ENCODE data around the gene IZUMO1.
A peak's percentile ranks its signal among the peaks of the same experiment; 100 is the strongest.

IZUMO1 gene

GRCh38 chr19:48757741-48758144 lies 11.0 kb upstream of the IZUMO1 start:
- DNase-seq, result no peak

DNA sequence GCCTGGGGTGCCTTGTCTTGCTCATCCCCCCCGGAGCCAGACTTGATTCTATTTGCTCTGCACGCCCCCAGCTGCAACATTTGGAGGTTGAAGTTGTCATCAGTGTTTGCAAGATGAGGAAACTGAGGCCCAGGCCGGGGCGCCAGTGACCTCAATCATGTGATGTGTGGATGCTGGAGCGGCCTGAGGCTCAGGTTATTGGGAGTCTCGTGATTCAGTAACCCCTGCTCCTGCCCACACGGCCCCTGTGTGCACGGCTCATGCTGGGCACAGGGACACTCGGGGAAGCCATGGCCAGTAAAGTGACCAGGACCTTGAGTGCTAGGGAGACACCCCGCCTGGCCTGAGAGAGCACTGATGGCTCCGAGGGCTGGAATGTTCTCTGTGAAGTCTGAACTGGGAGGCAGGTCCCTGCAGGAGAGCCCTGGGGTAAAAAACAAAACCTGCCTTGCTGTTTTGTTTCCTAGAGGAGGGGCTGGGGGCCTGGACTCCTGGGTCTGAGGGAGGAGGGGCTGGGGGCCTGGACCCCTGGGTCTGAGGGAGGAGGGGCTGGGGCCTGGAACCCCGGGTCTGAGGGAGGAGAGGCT lies 10.5 kb upstream of the IZUMO1 start:
- DNase-seq, result no peak

- DNase-seq, result no peak
Measured at GRCh38 chr19:48756686-48757085, 10.0 kb upstream of the IZUMO1 start.

GRCh38 chr19:48756212-48756611 lies 9.5 kb upstream of the IZUMO1 start:
- no peak for DNase-seq

- DNase-seq, result no peak
Measured at GRCh38 chr19:48755787-48756186, 9.1 kb upstream of the IZUMO1 start.

GRCh38 chr19:48755084-48755641 lies 8.5 kb upstream of the IZUMO1 start, which contains the start of gene FGF21:
Gene FGF21, plus strand, starts transcription at chr19:48755524. Its CDS starts 713 bp downstream, at chr19:48756237.
- DNase-seq, result no peak

- no peak for DNase-seq
Measured at GRCh38 chr19:48752496-48753365, 6.0 kb upstream of the IZUMO1 start, which contains the start of gene FUT1. Gene FUT1, minus strand, starts transcription at chr19:48752641. Its CDS starts 1,360 bp downstream, at chr19:48751281.

DNA sequence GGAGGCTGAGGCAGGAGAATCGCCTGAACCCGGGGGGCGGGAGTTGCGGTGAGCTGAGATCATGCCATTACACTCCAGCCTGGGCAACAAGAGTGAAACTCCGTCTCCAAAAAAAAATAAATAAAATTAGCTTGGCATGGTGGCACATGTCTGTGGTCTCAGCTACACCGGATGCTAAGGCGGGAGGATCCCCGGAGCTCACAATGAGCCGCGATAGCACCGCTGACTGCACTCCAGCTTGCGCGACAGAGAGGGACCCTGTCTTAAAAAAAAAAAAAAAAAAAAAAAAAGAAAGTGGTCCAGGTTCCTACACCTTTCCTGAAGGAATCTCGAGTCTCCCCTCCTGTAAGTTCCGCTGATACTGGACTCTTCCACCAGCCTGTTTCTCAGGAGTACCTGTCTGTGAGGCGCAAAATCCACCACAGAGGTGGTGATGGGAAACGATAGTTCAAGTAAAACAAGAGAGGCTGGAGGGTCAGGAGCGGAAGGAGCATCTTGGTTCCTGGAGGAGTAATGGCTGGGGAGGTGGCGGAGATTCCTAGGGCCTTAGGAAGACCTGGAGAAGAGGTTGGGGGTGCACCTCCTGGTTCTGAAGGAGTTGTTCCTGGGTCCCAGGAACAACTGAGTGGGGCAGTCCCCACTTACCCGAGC lies 5.3 kb upstream of the IZUMO1 start:
- no peak for DNase-seq

DNA sequence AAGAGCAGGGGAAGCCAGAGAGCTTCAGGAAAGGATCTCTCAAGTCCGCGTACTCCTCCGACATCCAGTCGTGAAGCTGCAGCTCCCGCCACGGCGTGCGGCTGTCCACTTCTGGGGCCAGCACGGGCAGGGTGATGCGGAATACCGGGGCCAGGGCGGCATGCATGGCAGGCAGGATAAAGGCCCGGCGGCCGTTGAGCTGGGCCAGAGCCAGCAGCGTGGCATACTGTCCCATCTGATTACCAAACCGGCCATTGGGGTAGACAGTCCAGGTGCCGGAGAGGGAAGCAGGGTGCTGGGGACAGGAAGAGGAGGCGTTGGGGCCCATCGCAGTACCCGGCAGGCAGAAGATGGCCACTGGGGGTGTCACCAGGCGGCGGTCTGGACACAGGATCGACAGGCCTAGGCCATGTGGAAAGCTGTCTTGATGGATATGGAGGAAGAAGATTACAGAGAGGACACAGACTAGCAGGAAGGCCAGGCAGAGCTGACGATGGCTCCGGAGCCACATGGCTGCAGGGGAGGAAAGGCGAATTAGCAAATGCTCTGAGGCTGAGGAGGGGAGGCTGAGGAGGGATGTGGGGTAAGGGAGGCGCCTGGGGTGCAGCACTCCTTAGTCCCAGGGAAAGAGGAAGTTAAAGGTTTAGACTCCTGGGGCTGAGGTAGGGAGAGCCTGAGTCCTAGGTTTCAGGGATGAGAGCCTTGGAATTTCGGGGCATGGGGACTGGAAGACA lies 4.2 kb upstream of the IZUMO1 start:
- no peak for DNase-seq

DNA sequence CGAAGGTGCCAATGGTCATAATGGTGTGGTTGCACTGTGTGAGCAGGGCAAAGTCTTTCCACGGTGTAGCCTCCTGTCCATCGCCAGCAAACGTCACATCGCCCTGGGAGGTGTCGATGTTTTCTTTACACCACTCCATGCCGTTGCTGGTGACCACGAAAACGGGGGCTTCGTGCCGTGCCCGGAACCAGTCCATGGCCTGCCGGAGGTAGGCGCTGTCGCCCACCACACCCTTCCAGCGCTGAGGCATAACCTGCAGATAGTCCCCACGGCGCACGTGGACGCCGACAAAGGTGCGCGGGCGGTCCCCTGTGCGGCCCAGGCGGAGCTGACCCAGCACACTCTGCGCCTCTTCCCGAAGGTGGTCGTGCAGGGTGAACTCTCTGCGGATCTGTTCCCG lies 3.6 kb upstream of the IZUMO1 start:
- DNase-seq, result no peak

DNA sequence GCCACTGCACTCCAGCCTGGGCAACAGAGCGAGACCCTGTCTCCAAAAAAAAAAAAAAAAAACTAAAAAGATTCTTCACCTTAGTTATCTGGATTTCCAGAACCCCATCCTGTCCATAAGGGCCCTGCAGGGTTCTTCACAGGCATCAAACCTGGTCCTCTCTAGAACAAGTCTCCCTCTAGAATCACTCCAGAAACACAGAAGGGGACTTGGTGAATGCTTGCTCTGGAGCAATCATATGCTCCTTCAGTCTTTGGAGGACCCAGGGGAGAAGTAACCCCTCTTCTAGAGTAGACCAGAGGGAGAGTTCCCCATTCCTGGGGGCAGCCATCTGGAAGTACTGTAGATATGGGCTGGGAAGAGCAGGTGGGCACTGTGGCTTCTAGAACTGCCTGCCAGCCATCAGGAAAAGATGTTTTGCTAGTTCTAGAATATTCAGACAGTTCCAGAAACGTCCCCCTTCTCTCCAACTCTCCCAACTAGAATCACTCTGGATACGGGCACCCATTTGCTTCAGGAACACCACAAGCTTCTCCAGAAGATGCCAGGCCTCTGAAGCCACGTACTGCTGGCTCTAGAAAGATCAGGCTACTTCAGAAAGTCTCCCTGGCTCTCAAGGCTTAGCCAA lies 3.0 kb upstream of the IZUMO1 start:
- no peak for DNase-seq

DNA sequence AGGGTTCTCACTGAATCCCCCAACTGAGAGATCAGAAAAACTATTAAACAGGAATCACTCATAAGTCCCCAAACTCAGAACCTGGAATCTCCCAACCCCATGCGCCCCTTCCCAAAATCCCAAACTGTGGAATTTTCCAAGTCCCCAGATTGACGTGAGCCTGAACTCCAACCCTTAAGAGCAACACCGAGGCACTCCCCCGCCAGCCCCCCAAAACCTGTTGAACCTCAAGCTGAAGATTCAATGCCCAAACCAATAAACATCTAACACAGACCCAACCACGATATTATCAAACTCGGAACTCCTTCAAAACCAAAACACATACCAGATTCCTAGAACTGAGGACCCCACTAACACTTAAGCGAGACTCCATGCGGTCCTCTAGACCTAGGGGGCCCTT lies 599 bp downstream of the IZUMO1 start:
- no peak for DNase-seq

- DNase-seq, result peak in 35 of 51 donors; percentile 1 to 74 (median 38)
Measured at GRCh38 chr19:48745208-48745995, 1.3 kb downstream of the IZUMO1 start.

DNA sequence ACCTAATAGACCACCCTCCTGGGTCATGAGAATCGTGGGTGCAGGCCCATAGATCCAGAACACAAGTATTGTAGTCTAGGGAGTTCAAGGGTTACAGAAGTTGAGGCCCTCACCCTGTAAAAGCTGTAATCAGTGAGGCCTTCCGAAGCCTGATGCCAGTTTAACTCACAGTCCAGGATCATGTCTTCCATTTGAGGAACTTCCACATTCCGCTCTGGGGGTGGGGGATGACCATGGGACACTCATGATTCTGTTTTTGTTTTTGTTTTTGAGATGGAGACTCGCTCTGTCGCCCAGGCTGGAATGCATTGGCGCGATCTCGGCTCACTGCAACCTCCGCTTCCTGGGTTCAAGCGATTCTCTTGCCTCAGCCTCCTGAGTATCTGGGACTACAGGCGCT lies 4.6 kb downstream of the IZUMO1 start:
- no peak for DNase-seq

GRCh38 chr19:48741129-48741999 lies 5.3 kb downstream of the IZUMO1 start:
- peak in 1 of 51 donors; percentile 2 for DNase-seq

GRCh38 chr19:48740164-48740972 lies 6.3 kb downstream of the IZUMO1 start, which contains the start of gene RASIP1:
Gene RASIP1, minus strand, starts transcription at chr19:48740610. Its CDS starts 328 bp downstream, at chr19:48740282.
- no peak for DNase-seq

DNA sequence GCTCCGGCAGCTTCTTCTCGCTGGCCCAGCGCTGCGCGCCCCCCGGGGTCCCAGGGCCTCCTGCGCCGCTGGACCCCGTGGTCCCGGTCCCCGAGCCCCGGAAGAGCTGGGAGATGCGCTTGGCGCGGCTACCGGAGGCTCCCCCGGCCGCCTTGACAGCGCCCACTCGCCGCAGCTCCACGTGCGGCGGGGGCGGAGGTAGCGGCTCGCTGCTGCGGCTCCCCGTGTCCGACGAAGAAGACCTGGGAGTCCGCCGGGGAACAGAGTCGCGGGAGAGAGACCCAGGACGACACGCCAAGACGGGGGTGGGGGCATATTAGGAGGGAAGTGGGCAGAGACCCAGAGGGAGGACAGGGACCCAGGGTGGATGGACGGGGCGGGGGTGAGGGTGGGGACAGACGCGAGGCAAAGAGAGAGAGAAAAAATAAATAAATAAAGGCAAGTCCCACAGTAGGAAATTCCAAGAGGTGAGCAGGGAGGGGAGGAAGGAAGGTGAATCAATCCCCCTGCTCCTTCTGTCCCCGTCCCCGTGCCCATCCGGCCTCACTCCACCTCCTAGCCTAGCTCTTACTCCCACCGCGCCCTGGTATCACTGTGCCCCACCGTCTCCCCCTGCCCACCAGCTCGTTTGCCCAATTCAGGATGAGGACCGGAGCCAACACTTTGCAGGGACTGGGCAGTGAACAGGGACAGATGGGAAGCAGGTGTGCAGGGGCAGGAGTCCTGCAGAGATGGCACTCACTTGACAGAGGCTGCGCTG lies 7.1 kb downstream of the IZUMO1 start:
- DNase-seq, result no peak

Measured in hypothalamus (tissue), 51 donors.